Ovary (tissue), 9 donors: Measurements from ENCODE around the gene SLC5A5. TPM values are rescaled to one million over a fixed set of nuclear protein-coding genes. Genes with fewer than 3 reads are reported as not detected.

Experiments
- DNase-seq, 5 donors: peaks; one replicate each; pipeline ENCODE4 v3.0.0-alpha.2; 2019 to 2020
- H3K27ac ChIP-seq, 2 donors: fragments of 200-600 bp; one replicate each; pipeline versions ENCODE4 v1.5.1 to v1.8.0; 2019 to 2022
- H3K27me3 ChIP-seq: fragments of 200-600 bp; one replicate; pipeline ENCODE4 v1.8.0; 2022
- H3K36me3 ChIP-seq: fragments of 200-600 bp; sonication (generic); one replicate; pipeline ENCODE4 v1.5.1; 2019
- H3K4me1 ChIP-seq: one replicate; pipeline ENCODE4 v1.8.1; 2013; ENCODE audit warnings: mild to moderate bottlenecking, moderate library complexity; ENCODE audit not compliant: insufficient read depth
- H3K4me3 ChIP-seq: fragments of 200-600 bp; sonication (generic); one replicate; pipeline ENCODE4 v1.5.1; 2017
- H3K9me3 ChIP-seq, 2 donors: fragments of 200-600 bp in 1 of 2; sonication (generic) in 1 of 2; one replicate each; pipeline versions ENCODE4 v1.5.1 to v1.8.1; 2013 to 2019; ENCODE audit warnings: mild to moderate bottlenecking in 1 of 2, moderate library complexity in 1 of 2
- EP300 ChIP-seq: sonication (generic); formaldehyde crosslinking; IDR thresholded peaks from one replicate; pipeline ENCODE4 v1.6.1; 2017; ENCODE audit warnings: antibody characterized with exemption
- POLR2A ChIP-seq: fragments of 450-650 bp; IDR thresholded peaks from one replicate; pipeline ENCODE4 v1.6.1; 2017; ENCODE audit warnings: antibody characterized with exemption, mild to moderate bottlenecking, moderate library complexity
- WGBS, 3 donors: extraction: QIAGEN DNeasy Blood & Tissue Kit in 1 of 3; methylation state at CpG; one replicate each; pipeline versions ENCODE4 v1.1.5 to v1.1.7; 2013 to 2017; 5-methylcytosine and 5-hydroxymethylcytosine counted together
- intact Hi-C, 4 donors: fragments of 100-400 bp; cut with DNase I; formaldehyde crosslinking; loops; one replicate each; pipeline versions ENCODE4 v1.11.0 to v1.15.1; 2022 to 2023
- polyA plus RNA-seq, 2 donors: library from polyadenylated mRNA; stranded (reverse); fragments of 200-250 nt in 1 of 2; fragments of 350-450 nt in 1 of 2; fragmentation: Illumina TruSeq in 1 of 2; extraction: RNeasy Lipid Tissue Mini Kit (QIAGEN cat#74804) in 1 of 2; gene quantifications; one replicate each; pipeline ENCODE4 v1.2.3, GENCODE V29; 2013 to 2014
- total RNA-seq, 7 donors: library from RNA; depleted of rRNA in 2 of 7; stranded (reverse); fragments of >200 nt in 2 of 7; fragmentation: NEBNext Ultra II Directional in 3 of 7; extraction: Animal tissue kit (Norgen Biotek cat#: 25700) in 3 of 7; gene quantifications; one replicate each; pipeline versions ENCODE4 v1.1.0 to v1.2.4, GENCODE V29; 2016 to 2023
- TF ChIP-seq, protein P1 (sequence below), 3 donors: fragments of 450-650 bp in 2 of 3; fragments of 200-600 bp in 1 of 3; IDR thresholded peaks; one replicate each; pipeline versions ENCODE4 v1.5.1 to v1.8.0; 2016 to 2022; ENCODE audit warnings: antibody characterized with exemption in 3 of 3, mild to moderate bottlenecking in 1 of 3
- donor health status: DM: no; HTN: no; CAD: no; lungs with moderate emphysema.
- donor health status: DM: no; HTN: no; CAD: no.
- donor health status: Bipolar disorder and iron deficiency.
- donor health status: DM: yes; HTN: yes; CAD: no.
- donor health status: DM: no; HTN: no; CAD: no.
- donor health status: DM: yes; HTN: yes; CAD: no.

The SLC5A5 gene
- total and polyA plus RNA-seq, 9 donors: 0.07 TPM; not detected in 8

DNA sequence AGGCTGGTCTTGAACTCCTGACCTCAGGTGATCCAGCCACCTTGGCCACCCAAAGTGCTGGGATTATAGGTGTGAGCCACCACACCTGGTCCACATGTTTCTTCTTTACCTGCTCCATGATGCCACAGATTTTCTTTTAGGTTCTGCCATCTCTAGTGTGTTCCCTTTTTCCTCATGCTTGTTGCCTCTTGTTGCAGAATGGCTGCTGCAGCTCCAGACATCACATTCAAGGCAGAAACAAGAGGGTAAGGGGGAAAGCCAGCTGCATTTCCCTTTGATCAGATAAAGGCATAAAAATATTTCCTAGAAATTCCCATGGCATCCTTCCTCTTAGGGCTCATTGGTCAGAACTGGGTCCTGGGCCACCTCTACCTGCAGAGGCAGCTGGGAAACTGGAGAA, 48.8 kb downstream of the SLC5A5 start:
- Histone ChIP-seq H3K4me1 (no peaks in the 10 kb centered on the region), H3K36me3 (no peaks in the 10 kb centered on the region), H3K27ac (no peak overlapping the region), H3K4me3 (no peak overlapping the region), H3K9me3 (peaks cover 0 to 4% of the 10 kb centered on the region in 2 donors), H3K27me3 (no peaks in the 10 kb centered on the region)
- TF ChIP-seq POLR2A: no peak
- TF ChIP-seq EP300: no peak
- TF ChIP-seq, protein P1, sequence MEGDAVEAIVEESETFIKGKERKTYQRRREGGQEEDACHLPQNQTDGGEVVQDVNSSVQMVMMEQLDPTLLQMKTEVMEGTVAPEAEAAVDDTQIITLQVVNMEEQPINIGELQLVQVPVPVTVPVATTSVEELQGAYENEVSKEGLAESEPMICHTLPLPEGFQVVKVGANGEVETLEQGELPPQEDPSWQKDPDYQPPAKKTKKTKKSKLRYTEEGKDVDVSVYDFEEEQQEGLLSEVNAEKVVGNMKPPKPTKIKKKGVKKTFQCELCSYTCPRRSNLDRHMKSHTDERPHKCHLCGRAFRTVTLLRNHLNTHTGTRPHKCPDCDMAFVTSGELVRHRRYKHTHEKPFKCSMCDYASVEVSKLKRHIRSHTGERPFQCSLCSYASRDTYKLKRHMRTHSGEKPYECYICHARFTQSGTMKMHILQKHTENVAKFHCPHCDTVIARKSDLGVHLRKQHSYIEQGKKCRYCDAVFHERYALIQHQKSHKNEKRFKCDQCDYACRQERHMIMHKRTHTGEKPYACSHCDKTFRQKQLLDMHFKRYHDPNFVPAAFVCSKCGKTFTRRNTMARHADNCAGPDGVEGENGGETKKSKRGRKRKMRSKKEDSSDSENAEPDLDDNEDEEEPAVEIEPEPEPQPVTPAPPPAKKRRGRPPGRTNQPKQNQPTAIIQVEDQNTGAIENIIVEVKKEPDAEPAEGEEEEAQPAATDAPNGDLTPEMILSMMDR (IDR thresholded peaks at IDR 0.05): no peak
- no peak for DNase-seq
- intact Hi-C loops: no loop called here

DNA sequence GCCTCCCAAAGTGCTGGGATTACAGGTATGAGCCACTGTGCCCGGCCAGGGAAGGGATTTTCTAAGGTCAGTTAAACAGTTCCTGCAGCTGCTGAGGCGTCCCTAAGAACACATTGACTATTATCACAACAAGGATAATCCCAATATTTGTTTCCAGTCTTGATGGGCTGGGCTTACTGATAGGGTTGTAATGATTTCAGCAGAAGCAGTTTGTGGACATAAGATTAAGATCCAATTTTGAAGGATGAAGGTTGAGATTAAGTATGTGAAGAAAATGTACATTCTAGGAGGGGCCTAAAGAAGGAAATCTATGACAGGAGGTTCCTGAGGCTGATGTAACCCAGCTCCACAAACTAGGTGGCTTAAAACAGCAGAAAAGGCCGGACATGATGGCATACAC, 50.4 kb downstream of the SLC5A5 start:
- WGBS, 3 donors: 46 to 59% (median 54%) methylated on average over 3 of the region's 3 CpGs
- no peak for DNase-seq
- TF ChIP-seq EP300: no peak
- no peak for TF ChIP-seq POLR2A
- TF ChIP-seq, protein P1 (IDR thresholded peaks at IDR 0.05): no peak
- Histone ChIP-seq H3K4me3 (no peak overlapping the region), H3K4me1 (no peaks in the 10 kb centered on the region), H3K9me3 (peaks cover 0 to 4% of the 10 kb centered on the region in 2 donors), H3K27me3 (no peaks in the 10 kb centered on the region), H3K36me3 (no peaks in the 10 kb centered on the region), H3K27ac (no peak overlapping the region)
- intact Hi-C loops: no loop called here

DNA sequence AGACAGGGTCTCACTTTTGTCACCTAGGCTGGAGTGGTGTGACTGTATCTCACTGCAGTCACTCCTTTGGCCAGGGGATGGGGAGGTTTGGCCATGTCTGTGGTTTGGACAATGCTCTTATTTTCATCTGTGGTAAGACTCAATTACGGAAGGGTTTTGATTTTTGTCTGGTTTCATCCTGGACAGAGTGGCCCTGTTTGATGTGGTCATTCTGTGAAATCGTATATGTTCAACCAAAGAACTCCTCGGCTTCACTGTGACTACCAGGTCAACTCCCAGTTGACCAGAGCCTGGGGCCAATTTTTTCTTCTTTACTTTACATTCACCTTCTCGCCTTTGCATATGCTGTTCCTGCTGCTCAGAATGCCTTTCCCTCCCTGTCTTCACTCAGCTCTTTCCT, 54.3 kb downstream of the SLC5A5 start:
- DNase-seq: no peak
- no peak overlapping the region for H3K27ac ChIP-seq
- no peak for TF ChIP-seq POLR2A
- TF ChIP-seq, protein P1 (IDR thresholded peaks at IDR 0.05): no peak
- WGBS, 3 donors: 65 to 77% (median 71%) methylated on average over 4 of the region's 4 CpGs
- H3K9me3 ChIP-seq: no peaks in the 10 kb centered on the region
- H3K36me3 ChIP-seq: no peaks in the 10 kb centered on the region
- intact Hi-C loops: no loop called here
- H3K4me1 ChIP-seq: no peaks in the 10 kb centered on the region
- H3K4me3 ChIP-seq: no peak overlapping the region
- no peaks in the 10 kb centered on the region for H3K27me3 ChIP-seq

DNA sequence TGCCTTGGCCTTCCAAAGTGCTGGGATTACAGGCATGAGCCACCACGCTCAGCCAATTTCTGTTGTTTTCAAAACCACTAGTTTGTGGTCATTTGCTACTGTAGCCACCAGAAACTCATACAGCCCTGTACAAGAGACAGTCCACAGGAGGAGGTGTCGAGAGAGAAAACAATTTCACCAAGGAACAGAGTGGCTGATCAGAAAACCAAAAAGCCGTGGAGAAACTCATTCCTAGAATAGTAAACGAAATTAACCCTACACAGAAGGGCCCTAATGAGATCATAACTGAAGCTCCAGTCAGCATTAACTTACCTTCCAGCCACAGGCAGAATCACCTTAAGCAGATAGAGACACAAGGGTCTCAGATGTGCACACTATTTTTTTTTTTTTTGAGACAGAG, 57.3 kb downstream of the SLC5A5 start:
- Histone ChIP-seq H3K9me3 (no peaks in the 10 kb centered on the region), H3K27ac (no peak overlapping the region), H3K4me1 (peaks cover 2% of the 10 kb centered on the region), H3K27me3 (no peaks in the 10 kb centered on the region), H3K4me3 (no peak overlapping the region), H3K36me3 (no peaks in the 10 kb centered on the region)
- 45 to 53% (median 49%) methylated on average over 4 of the region's 4 CpGs for WGBS, 3 donors
- TF ChIP-seq POLR2A (no peak), EP300 (no peak)
- TF ChIP-seq, protein P1 (IDR thresholded peaks at IDR 0.05): no peak
- DNase-seq: no peak
- intact Hi-C loops: no loop called here
